ENCODE measurements around the gene CNOT8. TPM values are rescaled to one million over a fixed set of nuclear protein-coding genes. Genes with fewer than 3 reads are reported as not detected.

Gene CNOT8
- total RNA-seq, 1 donor from 2014 or later: 82.5 TPM

- H3K27me3 ChIP-seq (ENCODE audit: control insufficient read depth, insufficient read depth, low read length): no peaks in the 10 kb centered on the region
- no peak for TF ChIP-seq CTCF (IDR thresholded peaks at IDR 0.05; ENCODE audit: insufficient read depth, low read length, poor library complexity, severe bottlenecking)
- H3K4me3 ChIP-seq (ENCODE audit: low read depth, low read length): no peak overlapping the region
- H3K36me3 ChIP-seq (ENCODE audit: control insufficient read depth, insufficient read depth, low read length): no peaks in the 10 kb centered on the region
- no peak for DNase-seq (ENCODE audit: low read depth)
Observed at GRCh38 chr5:154836225-154836624, 22.2 kb upstream of the CNOT8 start.

- no peak for TF ChIP-seq CTCF (IDR thresholded peaks at IDR 0.05; ENCODE audit: insufficient read depth, low read length, poor library complexity, severe bottlenecking)
- Histone ChIP-seq H3K27me3 (ENCODE audit: control insufficient read depth, insufficient read depth, low read length) (no peaks in the 10 kb centered on the region), H3K36me3 (ENCODE audit: control insufficient read depth, insufficient read depth, low read length) (no peaks in the 10 kb centered on the region), H3K4me3 (ENCODE audit: low read depth, low read length) (no peak overlapping the region)
- no peak for DNase-seq (ENCODE audit: low read depth)
Observed at GRCh38 chr5:154837009-154837901, 21.2 kb upstream of the CNOT8 start.

- DNase-seq (ENCODE audit: low read depth): no peak
- TF ChIP-seq CTCF (IDR thresholded peaks at IDR 0.05; ENCODE audit: insufficient read depth, low read length, poor library complexity, severe bottlenecking): no peak
- no peaks in the 10 kb centered on the region for H3K27me3 ChIP-seq (ENCODE audit: control insufficient read depth, insufficient read depth, low read length)
- no peak overlapping the region for H3K4me3 ChIP-seq (ENCODE audit: low read depth, low read length)
- no peaks in the 10 kb centered on the region for H3K36me3 ChIP-seq (ENCODE audit: control insufficient read depth, insufficient read depth, low read length)
Observed at GRCh38 chr5:154840435-154841272, 17.8 kb upstream of the CNOT8 start.

- Histone ChIP-seq H3K4me3 (ENCODE audit: low read depth, low read length) (no peak overlapping the region), H3K27me3 (ENCODE audit: control insufficient read depth, insufficient read depth, low read length) (no peaks in the 10 kb centered on the region), H3K36me3 (ENCODE audit: control insufficient read depth, insufficient read depth, low read length) (no peaks in the 10 kb centered on the region)
- no peak for DNase-seq (ENCODE audit: low read depth)
- TF ChIP-seq CTCF (IDR thresholded peaks at IDR 0.05; ENCODE audit: insufficient read depth, low read length, poor library complexity, severe bottlenecking): no peak
Observed at GRCh38 chr5:154841273-154841661, 17.2 kb upstream of the CNOT8 start.

- no peak overlapping the region for H3K4me3 ChIP-seq (ENCODE audit: low read depth, low read length)
- H3K27me3 ChIP-seq (ENCODE audit: control insufficient read depth, insufficient read depth, low read length): no peaks in the 10 kb centered on the region
- DNase-seq (ENCODE audit: low read depth): no peak
- TF ChIP-seq CTCF (IDR thresholded peaks at IDR 0.05; ENCODE audit: insufficient read depth, low read length, poor library complexity, severe bottlenecking): no peak
- no peaks in the 10 kb centered on the region for H3K36me3 ChIP-seq (ENCODE audit: control insufficient read depth, insufficient read depth, low read length)
Observed at GRCh38 chr5:154842689-154843530, 15.5 kb upstream of the CNOT8 start.

Measured in kidney epithelial cell (primary cell).